ENCODE results near the gene SLC39A11.

- no peak for TF ChIP-seq POLR2AphosphoS5 (IDR thresholded peaks at IDR 0.05; ENCODE audit: low read depth, low read length)
- no peak for TF ChIP-seq REST (IDR thresholded peaks at IDR 0.05; ENCODE audit: low read depth, low read length)
- TF ChIP-seq TAF1 (IDR thresholded peaks at IDR 0.05; ENCODE audit: borderline replicate concordance, low read depth, low read length) = no peak
- TF ChIP-seq, protein P1, sequence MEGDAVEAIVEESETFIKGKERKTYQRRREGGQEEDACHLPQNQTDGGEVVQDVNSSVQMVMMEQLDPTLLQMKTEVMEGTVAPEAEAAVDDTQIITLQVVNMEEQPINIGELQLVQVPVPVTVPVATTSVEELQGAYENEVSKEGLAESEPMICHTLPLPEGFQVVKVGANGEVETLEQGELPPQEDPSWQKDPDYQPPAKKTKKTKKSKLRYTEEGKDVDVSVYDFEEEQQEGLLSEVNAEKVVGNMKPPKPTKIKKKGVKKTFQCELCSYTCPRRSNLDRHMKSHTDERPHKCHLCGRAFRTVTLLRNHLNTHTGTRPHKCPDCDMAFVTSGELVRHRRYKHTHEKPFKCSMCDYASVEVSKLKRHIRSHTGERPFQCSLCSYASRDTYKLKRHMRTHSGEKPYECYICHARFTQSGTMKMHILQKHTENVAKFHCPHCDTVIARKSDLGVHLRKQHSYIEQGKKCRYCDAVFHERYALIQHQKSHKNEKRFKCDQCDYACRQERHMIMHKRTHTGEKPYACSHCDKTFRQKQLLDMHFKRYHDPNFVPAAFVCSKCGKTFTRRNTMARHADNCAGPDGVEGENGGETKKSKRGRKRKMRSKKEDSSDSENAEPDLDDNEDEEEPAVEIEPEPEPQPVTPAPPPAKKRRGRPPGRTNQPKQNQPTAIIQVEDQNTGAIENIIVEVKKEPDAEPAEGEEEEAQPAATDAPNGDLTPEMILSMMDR (IDR thresholded peaks at IDR 0.05) = no peak
- no peak for TF ChIP-seq GABPA (IDR thresholded peaks at IDR 0.05; ENCODE audit: low read depth)
- no peak for TF ChIP-seq FOSL2 (IDR thresholded peaks at IDR 0.05; ENCODE audit: borderline replicate concordance, low read depth)
- TF ChIP-seq EZH2phosphoT487 (IDR thresholded peaks at IDR 0.05; ENCODE audit: borderline replicate concordance, low read depth) = no peak
- TF ChIP-seq USF2 (IDR thresholded peaks at IDR 0.05; ENCODE audit: borderline replicate concordance, low read depth, low read length) = no peak
- no peak for TF ChIP-seq FOXM1 (IDR thresholded peaks at IDR 0.05; ENCODE audit: low read depth)
- no peak for TF ChIP-seq EP300 (IDR thresholded peaks at IDR 0.05; ENCODE audit: borderline replicate concordance in 1 of 2, low read depth in 1 of 2, low read length in 1 of 2)
- no peak for TF ChIP-seq ZBTB33 (IDR thresholded peaks at IDR 0.05; ENCODE audit: borderline replicate concordance, low read depth)
- no peak for TF ChIP-seq RAD21 (IDR thresholded peaks at IDR 0.05; ENCODE audit: low read length)
Observed at GRCh38 chr17:72811976-72812687, 280.4 kb downstream of the SLC39A11 start.
